Osteoblast (primary cell): ENCODE data around the gene ZNF335. TPM values are rescaled to one million over a fixed set of nuclear protein-coding genes. Genes with fewer than 3 reads are reported as not detected.

Source experiments
- DNase-seq: peaks from one replicate; pipeline ENCODE4 v3.0.0; 2011; ENCODE audit warnings: low spot score, mixed read lengths; ENCODE audit not compliant: insufficient read length; ENCODE audit errors: missing footprints
- H2AFZ ChIP-seq: 2 replicates; pipeline ENCODE4 v1.6.0; 2011; ENCODE audit warnings: mild to moderate bottlenecking, low read length
- H3K27ac ChIP-seq: 2 replicates; pipeline ENCODE4 v1.5.1; 2011; ENCODE audit warnings: mild to moderate bottlenecking, low read depth, low read length, moderate library complexity
- H3K27me3 ChIP-seq: 2 replicates; pipeline ENCODE4 v1.6.0; 2012; ENCODE audit warnings: mild to moderate bottlenecking, control low read depth, inconsistent platforms, low read length, moderate library complexity; ENCODE audit not compliant: insufficient read depth
- H3K36me3 ChIP-seq: 2 replicates; pipeline ENCODE4 v1.5.1; 2011; ENCODE audit warnings: mild to moderate bottlenecking, low read length, control low read depth, moderate library complexity; ENCODE audit not compliant: insufficient read depth
- H3K4me1 ChIP-seq: 2 replicates; pipeline ENCODE4 v1.5.1; 2011; ENCODE audit warnings: mild to moderate bottlenecking, low read length, control low read depth, moderate library complexity; ENCODE audit not compliant: insufficient read depth
- H3K4me2 ChIP-seq: 2 replicates; pipeline ENCODE4 v1.6.0; 2011; ENCODE audit warnings: mild to moderate bottlenecking, low read length; ENCODE audit not compliant: insufficient read depth
- H3K4me3 ChIP-seq: fragments of 200-600 bp; sonication (generic); 3 replicates; pipeline ENCODE4 v1.5.1; 2012; ENCODE audit warnings: mild to moderate bottlenecking, low read length, inconsistent platforms; ENCODE audit not compliant: insufficient read depth
- H3K79me2 ChIP-seq: 2 replicates; pipeline ENCODE4 v1.6.0; 2012; ENCODE audit warnings: mild to moderate bottlenecking, low read length, control low read depth, inconsistent platforms; ENCODE audit not compliant: insufficient read depth
- H3K9me3 ChIP-seq: 2 replicates; pipeline ENCODE4 v1.5.1; 2011; ENCODE audit warnings: low read depth, low read length, control low read depth
- H4K20me1 ChIP-seq: 2 replicates; pipeline ENCODE4 v1.6.0; 2012; ENCODE audit warnings: mild to moderate bottlenecking, low read length, control low read depth; ENCODE audit not compliant: insufficient read depth
- total RNA-seq: library from RNA; depleted of rRNA; stranded (reverse); fragments of >200 nt; gene quantifications from 2 replicates; pipeline ENCODE4 v1.2.3, GENCODE V29; 2012
- TF ChIP-seq, protein P1 (sequence below): IDR thresholded peaks from 2 replicates; pipeline ENCODE4 v1.5.1; 2011; ENCODE audit warnings: mild to moderate bottlenecking, low read depth, low read length, moderate library complexity; ENCODE audit errors: extremely low read depth

The ZNF335 gene
- total RNA-seq, 1 donor, result 20.3 TPM

DNA sequence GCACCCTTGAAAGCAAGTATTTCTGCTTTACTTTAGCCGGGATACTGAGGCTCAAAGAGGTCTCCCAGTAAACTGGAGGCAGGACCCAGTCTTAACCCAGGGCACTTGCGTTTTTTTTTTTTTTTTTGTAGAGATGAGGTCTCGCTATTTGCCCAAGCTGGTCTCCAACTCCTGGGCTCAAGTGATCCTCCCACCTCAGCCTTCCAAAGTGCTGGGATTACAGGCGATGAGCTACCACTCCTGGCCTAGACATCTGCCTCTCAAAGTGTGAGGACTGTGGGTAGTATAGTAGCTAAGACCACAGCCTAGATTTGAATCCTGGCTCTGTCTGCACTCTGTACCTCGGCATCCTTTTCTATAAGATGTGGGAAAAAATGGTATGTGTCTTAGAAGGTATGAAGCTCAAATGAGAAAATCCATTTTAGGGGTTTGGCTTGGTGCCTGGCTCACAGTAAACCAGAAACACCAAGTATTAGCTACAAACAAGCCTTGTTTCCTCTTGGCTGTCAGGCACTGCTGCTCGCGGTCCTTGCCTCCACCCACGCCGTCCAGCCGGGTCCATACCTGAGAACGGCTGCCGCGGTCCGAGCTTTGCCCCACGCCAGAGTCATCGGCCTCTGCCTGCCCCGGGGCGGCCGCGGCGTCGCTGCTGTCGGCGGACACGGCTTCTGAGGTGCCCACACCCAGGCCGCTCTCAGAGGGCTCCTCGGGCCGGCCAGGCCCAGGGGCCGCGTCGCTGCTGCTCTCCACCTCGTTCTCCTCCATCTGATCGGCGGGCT, 1.2 kb downstream of the ZNF335 start:
- peak overlapping the region; percentile 91 for H3K4me3 ChIP-seq
- H2AFZ ChIP-seq, result peak overlapping the region; percentile 91
- no peaks in the 10 kb centered on the region for H3K9me3 ChIP-seq
- H3K27me3 ChIP-seq, result no peaks in the 10 kb centered on the region
- peaks cover 30% of the 10 kb centered on the region for H4K20me1 ChIP-seq
- peak overlapping the region; percentile 97 for H3K4me2 ChIP-seq
- TF ChIP-seq, protein P1, sequence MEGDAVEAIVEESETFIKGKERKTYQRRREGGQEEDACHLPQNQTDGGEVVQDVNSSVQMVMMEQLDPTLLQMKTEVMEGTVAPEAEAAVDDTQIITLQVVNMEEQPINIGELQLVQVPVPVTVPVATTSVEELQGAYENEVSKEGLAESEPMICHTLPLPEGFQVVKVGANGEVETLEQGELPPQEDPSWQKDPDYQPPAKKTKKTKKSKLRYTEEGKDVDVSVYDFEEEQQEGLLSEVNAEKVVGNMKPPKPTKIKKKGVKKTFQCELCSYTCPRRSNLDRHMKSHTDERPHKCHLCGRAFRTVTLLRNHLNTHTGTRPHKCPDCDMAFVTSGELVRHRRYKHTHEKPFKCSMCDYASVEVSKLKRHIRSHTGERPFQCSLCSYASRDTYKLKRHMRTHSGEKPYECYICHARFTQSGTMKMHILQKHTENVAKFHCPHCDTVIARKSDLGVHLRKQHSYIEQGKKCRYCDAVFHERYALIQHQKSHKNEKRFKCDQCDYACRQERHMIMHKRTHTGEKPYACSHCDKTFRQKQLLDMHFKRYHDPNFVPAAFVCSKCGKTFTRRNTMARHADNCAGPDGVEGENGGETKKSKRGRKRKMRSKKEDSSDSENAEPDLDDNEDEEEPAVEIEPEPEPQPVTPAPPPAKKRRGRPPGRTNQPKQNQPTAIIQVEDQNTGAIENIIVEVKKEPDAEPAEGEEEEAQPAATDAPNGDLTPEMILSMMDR, result no peak
- peak overlapping the region; percentile 100 for H3K27ac ChIP-seq
- peaks cover 35% of the 10 kb centered on the region for H3K4me1 ChIP-seq
- peak; percentile 89 for DNase-seq
- H3K36me3 ChIP-seq, result peaks cover 22% of the 10 kb centered on the region
- peaks cover 36% of the 10 kb centered on the region for H3K79me2 ChIP-seq

DNA sequence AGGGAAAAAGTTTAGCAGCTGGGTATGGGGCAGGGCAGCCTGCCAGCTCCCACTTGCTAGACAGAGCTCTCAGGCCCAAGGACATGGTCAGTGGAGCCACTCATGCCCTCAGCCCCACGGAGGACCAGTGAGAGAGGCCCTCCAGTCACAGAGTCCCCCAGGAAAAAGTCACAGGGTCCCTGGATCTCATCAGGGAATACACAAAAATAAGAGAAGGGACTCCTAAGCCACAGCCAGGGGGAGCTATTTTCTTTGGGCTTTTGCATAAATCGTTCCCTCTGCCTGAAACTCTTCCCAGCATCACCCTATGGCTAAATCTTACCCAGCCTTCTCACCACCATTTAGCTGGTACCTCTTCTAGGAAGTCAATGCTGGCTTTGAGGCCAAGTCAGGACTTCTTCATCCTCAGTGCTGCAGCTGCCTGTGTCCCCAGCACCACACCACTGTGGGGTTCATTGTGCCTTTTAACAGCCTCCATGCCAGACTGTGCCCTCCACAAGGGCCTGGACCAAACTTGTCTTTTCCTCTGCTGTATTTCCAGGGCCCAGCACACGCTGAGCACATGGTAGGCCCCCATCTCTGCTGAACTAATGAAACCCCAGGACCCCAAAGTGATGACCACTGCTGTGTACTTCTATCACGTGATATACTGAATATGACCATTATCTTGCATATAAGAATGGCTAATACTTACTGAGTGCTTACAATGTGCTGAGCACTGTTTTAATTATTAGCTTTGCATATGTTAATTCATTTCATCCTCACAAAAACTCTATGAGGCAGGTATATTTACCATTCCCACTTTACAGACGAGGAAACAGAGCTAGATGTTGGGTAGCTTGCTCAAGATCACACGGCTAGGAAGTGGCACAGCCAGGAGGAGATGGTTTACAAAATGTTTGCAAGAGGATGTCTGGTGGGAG, 2.0 kb downstream of the ZNF335 start:
- Histone ChIP-seq H3K27me3 (no peaks in the 10 kb centered on the region), H3K36me3 (peaks cover 31% of the 10 kb centered on the region), H3K4me1 (peaks cover 35% of the 10 kb centered on the region), H3K9me3 (no peaks in the 10 kb centered on the region), H3K4me2 (peak overlapping the region; percentile 97), H2AFZ (no peak overlapping the region), H3K79me2 (peaks cover 38% of the 10 kb centered on the region), H3K27ac (peak overlapping the region; percentile 100), H4K20me1 (peaks cover 30% of the 10 kb centered on the region), H3K4me3 (peak overlapping the region; percentile 91)
- peak; percentile 91 for DNase-seq
- TF ChIP-seq, protein P1, result peak; percentile 79

DNA sequence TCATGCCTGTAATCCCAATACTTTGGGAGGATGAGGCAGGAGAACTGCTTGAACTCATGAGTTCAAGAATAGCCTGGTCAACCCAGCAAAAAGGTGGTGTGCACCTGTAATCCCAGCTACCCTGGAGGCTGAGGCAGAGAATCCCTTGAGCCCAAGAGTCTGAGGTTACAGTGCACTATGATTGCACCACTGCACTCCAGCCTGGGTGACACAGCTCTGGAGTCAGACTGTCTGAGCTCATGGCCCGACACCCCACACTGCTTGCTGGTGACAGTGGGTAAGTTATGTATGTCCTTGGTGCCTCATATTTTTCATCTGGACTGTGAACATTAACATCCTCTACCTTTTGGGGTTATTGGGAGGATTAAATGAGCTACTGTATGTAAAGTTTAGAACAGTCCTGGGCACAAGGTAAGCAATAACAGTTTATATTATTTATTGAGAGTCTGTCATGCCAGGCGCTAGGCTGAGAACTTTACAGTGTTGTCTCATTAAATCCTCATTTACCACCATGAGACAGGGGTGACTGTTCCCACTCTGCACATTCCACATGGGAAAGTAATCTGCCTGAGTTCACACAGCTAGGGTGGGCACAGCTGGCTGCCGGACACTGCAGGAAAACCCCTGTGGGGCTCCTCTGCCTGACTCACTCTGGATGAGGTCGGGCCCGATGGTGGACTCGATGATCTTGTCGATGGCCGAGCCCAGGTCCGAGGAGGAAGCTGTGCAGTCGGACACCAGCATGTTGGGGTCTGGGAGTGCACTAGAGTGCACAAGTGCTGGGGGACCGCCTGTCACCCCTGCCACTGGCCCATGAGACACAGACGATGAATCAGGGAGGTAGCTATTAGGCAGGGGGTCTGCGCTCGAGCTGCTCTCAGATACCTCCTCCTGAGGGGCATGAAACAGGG, 2.9 kb downstream of the ZNF335 start:
- Histone ChIP-seq H3K79me2 (peaks cover 38% of the 10 kb centered on the region), H3K4me3 (peak overlapping the region; percentile 91), H4K20me1 (peaks cover 30% of the 10 kb centered on the region), H3K27ac (peak overlapping the region; percentile 100), H3K36me3 (peaks cover 40% of the 10 kb centered on the region), H3K4me1 (peaks cover 35% of the 10 kb centered on the region), H2AFZ (no peak overlapping the region), H3K4me2 (peak overlapping the region; percentile 97), H3K27me3 (no peaks in the 10 kb centered on the region), H3K9me3 (no peaks in the 10 kb centered on the region)
- TF ChIP-seq, protein P1, result no peak
- DNase-seq, result peak; percentile 93
